ENCODE data around the gene DNAJC1. TPM values are rescaled to one million over a fixed set of nuclear protein-coding genes. Genes with fewer than 3 reads are reported as not detected.

Gene DNAJC1
- polyA plus RNA-seq, 2 of the 4 experiments (the other 2 are of a cell fraction), result 19.2 to 34.2 TPM

GRCh38 chr10:21832821-21833130, 170.8 kb downstream of the DNAJC1 start:
- Histone ChIP-seq H3K9me3 (peaks cover 30% of the 10 kb centered on the region), H3K4me3 (no peak overlapping the region), H3K4me1 (no peaks in the 10 kb centered on the region), H3K4me2 (no peak overlapping the region), H3K27ac (no peak overlapping the region)
- POLR2A ChIA-PET, result interaction anchor here (0.5 kb wide), 1 partner anchor 39 kb away, joined by 4 read pairs; no protein-coding TSS in a partner anchor
- whole genome bisulfite sequencing (ENCODE audit: missing lambda C conversion rate), result 24% methylated on average over 1 of the region's 1 CpG
- FAIRE-seq (no peak), ATAC-seq (no peak), DNase-seq (ENCODE audit: low read depth in 1 of 2, low spot score in 1 of 2) (no peak)
- CTCF ChIA-PET, result no interaction called here
- TF ChIP-seq CHD4 (IDR thresholded peaks at IDR 0.05; ENCODE audit: borderline replicate concordance) (no peak), FOSL2 (IDR thresholded peaks at IDR 0.05) (no peak), FOSL2 (CRISPR knock-in tag; IDR thresholded peaks at IDR 0.05) (no peak), RFX5 (IDR thresholded peaks at IDR 0.05) (no peak), KDM5A (IDR thresholded peaks at IDR 0.05) (no peak), FOXS1 (CRISPR knock-in tag; IDR thresholded peaks at IDR 0.05) (no peak), USF2 (IDR thresholded peaks at IDR 0.05) (no peak), RNF2 (IDR thresholded peaks at IDR 0.05; ENCODE audit: borderline replicate concordance, low read depth) (no peak), EHMT2 (IDR thresholded peaks at IDR 0.05; ENCODE audit: low read depth) (no peak), FOSB (CRISPR knock-in tag; IDR thresholded peaks at IDR 0.05) (no peak), ZFP36 (IDR thresholded peaks at IDR 0.05; ENCODE audit: borderline replicate concordance, partially characterized antibody) (no peak), CBX8 (IDR thresholded peaks at IDR 0.05) (no peak), HEYL (CRISPR knock-in tag; IDR thresholded peaks at IDR 0.05) (no peak), EHF (CRISPR knock-in tag; IDR thresholded peaks at IDR 0.05) (no peak), ZNF302 (CRISPR knock-in tag; IDR thresholded peaks at IDR 0.05) (no peak), PHF8 (IDR thresholded peaks at IDR 0.05; ENCODE audit: borderline replicate concordance, low read depth) (no peak), HES2 (IDR thresholded peaks at IDR 0.05) (no peak), EP300 (IDR thresholded peaks at IDR 0.05) (no peak), CEBPB (IDR thresholded peaks at IDR 0.05) (no peak)

- Histone ChIP-seq H3K4me2 (no peak overlapping the region), H3K4me1 (no peaks in the 10 kb centered on the region), H3K9me3 (peaks cover 33% of the 10 kb centered on the region), H3K27ac (no peak overlapping the region), H3K4me3 (no peak overlapping the region)
- ChIA-PET CTCF (no interaction called here), POLR2A (interaction anchor here (0.5 kb wide), 1 partner anchor 39 kb away, joined by 4 read pairs; no protein-coding TSS in a partner anchor)
- no peak for TF ChIP-seq FOSL2 (IDR thresholded peaks at IDR 0.05)
- TF ChIP-seq FOSL2 (CRISPR knock-in tag; IDR thresholded peaks at IDR 0.05), result no peak
- TF ChIP-seq TP53 (CRISPR knock-in tag; IDR thresholded peaks at IDR 0.05), result no peak
- TF ChIP-seq JUN (IDR thresholded peaks at IDR 0.05), result no peak
- TF ChIP-seq CEBPB (IDR thresholded peaks at IDR 0.05), result no peak
- no peak for TF ChIP-seq ELK1 (IDR thresholded peaks at IDR 0.05; ENCODE audit: low read depth, low read length)
- no peak for TF ChIP-seq POLR2A (IDR thresholded peaks at IDR 0.05; ENCODE audit: low read length)
- no peak for TF ChIP-seq HMGXB4 (CRISPR knock-in tag; IDR thresholded peaks at IDR 0.05; ENCODE audit: borderline replicate concordance)
- no peak for TF ChIP-seq CBX8 (IDR thresholded peaks at IDR 0.05)
- TF ChIP-seq HOXB5 (CRISPR knock-in tag; IDR thresholded peaks at IDR 0.05), result no peak
- no peak for TF ChIP-seq ZC3H11A (IDR thresholded peaks at IDR 0.05)
- 38% methylated on average over 2 of the region's 2 CpGs for WGBS (ENCODE audit: missing lambda C conversion rate)
- no peak for ATAC-seq
- no peak for FAIRE-seq
- no peak for DNase-seq (ENCODE audit: low read depth in 1 of 2, low spot score in 1 of 2)
These were observed 171.3 kb downstream of the DNAJC1 start for GRCh38 chr10:21831986-21832820.
